Measurements from ENCODE around the gene ST8SIA5.

The ST8SIA5 gene

DNA sequence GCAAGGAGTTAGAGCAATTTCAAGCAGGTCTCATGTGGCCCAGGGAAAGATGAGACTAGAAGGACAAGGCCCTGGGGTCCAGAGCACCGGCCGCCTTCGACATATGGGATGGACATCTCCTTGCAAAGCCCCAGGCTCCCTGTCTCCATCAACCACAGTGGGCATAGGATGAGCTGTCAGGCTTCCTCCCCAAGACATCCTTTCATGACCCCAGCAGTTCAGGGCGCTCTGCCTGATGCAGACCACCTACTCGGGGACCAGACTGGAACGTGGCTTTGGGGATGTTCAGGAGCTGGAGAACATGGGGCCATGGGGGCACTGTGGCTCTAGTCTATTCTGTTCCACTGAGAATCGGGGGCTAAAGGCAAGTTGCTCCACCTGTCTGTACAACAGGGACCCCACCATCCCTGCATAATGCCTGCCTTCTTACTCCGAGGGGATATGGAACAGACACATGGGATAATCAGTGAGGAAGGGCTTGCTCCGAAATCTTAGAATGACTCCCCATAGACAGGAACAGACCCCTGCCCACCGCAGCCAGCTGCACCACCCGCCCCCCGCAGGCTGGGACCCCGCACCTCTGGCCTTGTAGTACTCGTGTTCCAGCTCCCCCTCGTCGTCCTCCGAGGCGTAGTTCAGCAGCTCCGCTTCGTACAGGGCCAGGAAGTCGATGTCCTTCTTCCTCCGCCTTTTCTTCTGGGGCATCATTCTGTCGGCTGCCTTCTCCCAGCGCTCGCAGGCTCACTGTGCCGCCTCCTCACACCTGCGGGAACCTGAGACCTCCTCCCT is 100.3 kb downstream of the ST8SIA5 start:
- no peak for TF ChIP-seq TCF12 (IDR thresholded peaks at IDR 0.05; ENCODE audit: low read depth)
- no peak for TF ChIP-seq EGR1 (IDR thresholded peaks at IDR 0.05)
- TF ChIP-seq, protein P1, sequence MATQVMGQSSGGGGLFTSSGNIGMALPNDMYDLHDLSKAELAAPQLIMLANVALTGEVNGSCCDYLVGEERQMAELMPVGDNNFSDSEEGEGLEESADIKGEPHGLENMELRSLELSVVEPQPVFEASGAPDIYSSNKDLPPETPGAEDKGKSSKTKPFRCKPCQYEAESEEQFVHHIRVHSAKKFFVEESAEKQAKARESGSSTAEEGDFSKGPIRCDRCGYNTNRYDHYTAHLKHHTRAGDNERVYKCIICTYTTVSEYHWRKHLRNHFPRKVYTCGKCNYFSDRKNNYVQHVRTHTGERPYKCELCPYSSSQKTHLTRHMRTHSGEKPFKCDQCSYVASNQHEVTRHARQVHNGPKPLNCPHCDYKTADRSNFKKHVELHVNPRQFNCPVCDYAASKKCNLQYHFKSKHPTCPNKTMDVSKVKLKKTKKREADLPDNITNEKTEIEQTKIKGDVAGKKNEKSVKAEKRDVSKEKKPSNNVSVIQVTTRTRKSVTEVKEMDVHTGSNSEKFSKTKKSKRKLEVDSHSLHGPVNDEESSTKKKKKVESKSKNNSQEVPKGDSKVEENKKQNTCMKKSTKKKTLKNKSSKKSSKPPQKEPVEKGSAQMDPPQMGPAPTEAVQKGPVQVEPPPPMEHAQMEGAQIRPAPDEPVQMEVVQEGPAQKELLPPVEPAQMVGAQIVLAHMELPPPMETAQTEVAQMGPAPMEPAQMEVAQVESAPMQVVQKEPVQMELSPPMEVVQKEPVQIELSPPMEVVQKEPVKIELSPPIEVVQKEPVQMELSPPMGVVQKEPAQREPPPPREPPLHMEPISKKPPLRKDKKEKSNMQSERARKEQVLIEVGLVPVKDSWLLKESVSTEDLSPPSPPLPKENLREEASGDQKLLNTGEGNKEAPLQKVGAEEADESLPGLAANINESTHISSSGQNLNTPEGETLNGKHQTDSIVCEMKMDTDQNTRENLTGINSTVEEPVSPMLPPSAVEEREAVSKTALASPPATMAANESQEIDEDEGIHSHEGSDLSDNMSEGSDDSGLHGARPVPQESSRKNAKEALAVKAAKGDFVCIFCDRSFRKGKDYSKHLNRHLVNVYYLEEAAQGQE (IDR thresholded peaks at IDR 0.05; ENCODE audit: low read depth): no peak
- no peak for TF ChIP-seq CEBPB (IDR thresholded peaks at IDR 0.05)
- no peak for TF ChIP-seq TEAD4 (IDR thresholded peaks at IDR 0.05)
- no peak for TF ChIP-seq TAF1 (IDR thresholded peaks at IDR 0.05; ENCODE audit: low read depth)
- no peak for TF ChIP-seq EP300 (IDR thresholded peaks at IDR 0.05; ENCODE audit: borderline replicate concordance)
- TF ChIP-seq ZBTB7A (IDR thresholded peaks at IDR 0.05; ENCODE audit: low read depth): no peak
- TF ChIP-seq, protein P2, sequence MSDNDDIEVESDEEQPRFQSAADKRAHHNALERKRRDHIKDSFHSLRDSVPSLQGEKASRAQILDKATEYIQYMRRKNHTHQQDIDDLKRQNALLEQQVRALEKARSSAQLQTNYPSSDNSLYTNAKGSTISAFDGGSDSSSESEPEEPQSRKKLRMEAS (IDR thresholded peaks at IDR 0.05): no peak
- no peak for TF ChIP-seq CREB1 (IDR thresholded peaks at IDR 0.05; ENCODE audit: low read depth)
- TF ChIP-seq FOXM1 (IDR thresholded peaks at IDR 0.05; ENCODE audit: borderline replicate concordance, low read depth): no peak
- TF ChIP-seq YY1 (IDR thresholded peaks at IDR 0.05; ENCODE audit: low read depth): no peak
- TF ChIP-seq, protein P3, sequence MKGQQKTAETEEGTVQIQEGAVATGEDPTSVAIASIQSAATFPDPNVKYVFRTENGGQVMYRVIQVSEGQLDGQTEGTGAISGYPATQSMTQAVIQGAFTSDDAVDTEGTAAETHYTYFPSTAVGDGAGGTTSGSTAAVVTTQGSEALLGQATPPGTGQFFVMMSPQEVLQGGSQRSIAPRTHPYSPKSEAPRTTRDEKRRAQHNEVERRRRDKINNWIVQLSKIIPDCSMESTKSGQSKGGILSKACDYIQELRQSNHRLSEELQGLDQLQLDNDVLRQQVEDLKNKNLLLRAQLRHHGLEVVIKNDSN (IDR thresholded peaks at IDR 0.05): no peak
- TF ChIP-seq NFIC (IDR thresholded peaks at IDR 0.05): no peak
- TF ChIP-seq RAD21 (IDR thresholded peaks at IDR 0.05; ENCODE audit: low read depth): no peak

DNA sequence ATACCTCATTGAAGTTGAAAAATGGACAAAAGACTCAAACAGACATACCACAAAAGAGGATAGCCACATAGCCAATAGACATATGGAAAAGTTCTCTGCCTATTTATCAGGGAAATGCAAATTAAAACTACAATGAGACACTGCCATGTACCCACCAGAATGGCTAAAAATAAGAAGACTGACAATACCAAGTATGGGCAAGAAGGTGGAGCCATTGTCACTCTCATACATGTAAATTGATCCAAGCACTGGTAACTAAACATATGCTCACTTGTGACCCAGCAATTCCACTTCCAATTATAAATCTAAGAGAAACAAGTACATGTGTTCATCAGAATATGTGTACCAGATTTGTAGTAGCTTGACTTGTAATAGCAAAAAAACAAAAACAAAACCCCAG is 104.5 kb downstream of the ST8SIA5 start:
- TF ChIP-seq CREB1 (IDR thresholded peaks at IDR 0.05; ENCODE audit: low read depth) (no peak), NFIC (IDR thresholded peaks at IDR 0.05) (no peak), ZBTB7A (IDR thresholded peaks at IDR 0.05; ENCODE audit: low read depth) (no peak), FOXM1 (IDR thresholded peaks at IDR 0.05; ENCODE audit: borderline replicate concordance, low read depth) (no peak), TAF1 (IDR thresholded peaks at IDR 0.05; ENCODE audit: low read depth) (no peak), RAD21 (IDR thresholded peaks at IDR 0.05; ENCODE audit: low read depth) (no peak), YY1 (IDR thresholded peaks at IDR 0.05; ENCODE audit: low read depth) (no peak), TCF12 (IDR thresholded peaks at IDR 0.05; ENCODE audit: low read depth) (no peak), CEBPB (IDR thresholded peaks at IDR 0.05) (no peak), TEAD4 (IDR thresholded peaks at IDR 0.05) (no peak)
- TF ChIP-seq, protein P3 (IDR thresholded peaks at IDR 0.05): no peak
- TF ChIP-seq, protein P1 (IDR thresholded peaks at IDR 0.05; ENCODE audit: low read depth): no peak

DNA sequence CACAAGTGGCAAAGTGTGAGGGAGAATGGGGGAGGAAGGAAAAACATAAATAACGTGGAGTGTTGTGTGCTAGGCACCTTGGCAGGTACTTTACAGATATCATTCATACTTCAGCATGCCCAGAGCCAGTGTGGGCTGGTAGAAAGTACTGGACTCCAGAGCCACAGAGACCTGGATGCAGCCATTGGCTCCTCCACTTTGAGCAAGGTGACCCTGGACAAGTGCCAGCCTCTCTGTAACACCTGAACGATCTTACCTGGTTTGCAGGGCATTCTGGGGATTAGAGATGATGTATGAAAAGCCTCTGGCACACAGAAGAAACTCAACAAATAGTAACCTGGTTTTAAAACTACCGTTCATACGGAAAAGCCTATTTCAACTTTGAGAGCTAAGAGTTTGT is 106.2 kb downstream of the ST8SIA5 start:
- TF ChIP-seq TAF1 (IDR thresholded peaks at IDR 0.05; ENCODE audit: low read depth) (no peak), EP300 (IDR thresholded peaks at IDR 0.05; ENCODE audit: borderline replicate concordance) (no peak)

DNA sequence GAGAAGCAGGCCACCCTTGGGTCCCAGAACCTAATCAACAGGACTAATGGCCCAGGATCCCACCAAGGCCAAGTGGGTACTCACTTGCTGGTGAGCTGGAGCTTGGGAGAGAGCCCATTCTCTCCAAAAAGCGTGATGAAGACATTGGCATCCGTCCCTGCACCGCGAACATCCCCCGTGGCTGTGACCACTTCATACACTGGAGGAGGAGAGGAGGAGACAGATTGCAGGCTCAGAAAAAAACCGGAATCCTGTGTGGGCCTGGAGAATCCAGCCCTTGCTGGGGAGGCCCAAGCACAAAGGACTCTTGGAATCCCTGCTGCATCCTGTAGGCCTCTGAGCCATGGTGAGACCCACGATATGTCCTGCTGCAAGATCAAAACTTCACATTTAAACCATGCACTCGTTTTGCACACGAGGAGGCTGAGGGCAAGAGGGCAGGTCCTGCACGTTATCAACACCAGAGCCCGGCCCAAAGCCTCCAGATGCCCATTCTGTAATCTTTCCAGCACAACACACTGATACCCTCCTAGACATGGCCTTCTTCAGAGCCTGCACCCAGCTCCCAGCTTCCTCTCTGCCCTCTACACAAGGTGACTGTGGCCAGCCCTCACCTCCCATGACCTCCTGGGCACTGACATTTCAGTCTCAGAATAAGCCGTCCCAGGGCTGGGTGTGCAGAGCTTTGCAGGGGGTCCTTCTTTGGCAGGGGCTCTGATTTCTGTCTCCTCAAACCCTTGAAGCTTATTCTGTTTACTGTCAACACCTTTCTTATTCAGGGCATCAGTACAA is 107.6 kb downstream of the ST8SIA5 start:
- TF ChIP-seq RAD21 (IDR thresholded peaks at IDR 0.05; ENCODE audit: low read depth): no peak
- TF ChIP-seq CEBPB (IDR thresholded peaks at IDR 0.05): no peak
- no peak for TF ChIP-seq TAF1 (IDR thresholded peaks at IDR 0.05; ENCODE audit: low read depth)
- TF ChIP-seq YY1 (IDR thresholded peaks at IDR 0.05; ENCODE audit: low read depth): no peak
- no peak for TF ChIP-seq FOXM1 (IDR thresholded peaks at IDR 0.05; ENCODE audit: borderline replicate concordance, low read depth)
- no peak for TF ChIP-seq EGR1 (IDR thresholded peaks at IDR 0.05)
- no peak for TF ChIP-seq TEAD4 (IDR thresholded peaks at IDR 0.05)

DNA sequence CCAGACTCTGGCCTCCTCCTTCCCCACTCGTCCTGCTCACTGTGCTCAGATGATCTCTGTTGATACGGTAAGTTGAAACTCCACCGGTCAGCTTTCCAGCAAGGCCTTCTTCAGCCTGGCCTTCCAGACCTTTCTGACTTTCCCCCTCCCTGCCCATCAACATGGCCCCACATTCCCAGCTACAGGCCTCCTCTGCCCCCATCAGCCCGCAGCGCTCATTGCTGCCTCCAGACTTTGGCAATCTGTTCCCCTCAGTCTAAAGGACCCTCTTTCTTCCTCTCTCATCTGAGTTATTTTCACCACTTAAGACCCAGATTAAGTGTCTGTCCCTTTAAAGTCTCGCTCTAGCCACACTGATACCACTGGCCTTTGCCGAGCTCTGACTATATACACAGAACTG is 110.4 kb downstream of the ST8SIA5 start:
- TF ChIP-seq, protein P2 (IDR thresholded peaks at IDR 0.05): no peak
- TF ChIP-seq NFIC (IDR thresholded peaks at IDR 0.05) (no peak), TCF12 (IDR thresholded peaks at IDR 0.05; ENCODE audit: low read depth) (no peak), EGR1 (IDR thresholded peaks at IDR 0.05) (no peak), ZBTB7A (IDR thresholded peaks at IDR 0.05; ENCODE audit: low read depth) (no peak), EP300 (IDR thresholded peaks at IDR 0.05; ENCODE audit: borderline replicate concordance) (no peak), CEBPB (IDR thresholded peaks at IDR 0.05) (no peak), TAF1 (IDR thresholded peaks at IDR 0.05; ENCODE audit: low read depth) (no peak), YY1 (IDR thresholded peaks at IDR 0.05; ENCODE audit: low read depth) (no peak), TEAD4 (IDR thresholded peaks at IDR 0.05) (no peak), CREB1 (IDR thresholded peaks at IDR 0.05; ENCODE audit: low read depth) (no peak), FOXM1 (IDR thresholded peaks at IDR 0.05; ENCODE audit: borderline replicate concordance, low read depth) (no peak)
- TF ChIP-seq, protein P3 (IDR thresholded peaks at IDR 0.05): no peak
- TF ChIP-seq, protein P1 (IDR thresholded peaks at IDR 0.05; ENCODE audit: low read depth): no peak
